Activated T-cell treated with anti-CD3 and anti-CD28 coated beads, Interleukin-2, amount 50 U/mL, for 24 hours (primary cell): ENCODE measurements around the gene IL22RA2.
A peak's percentile ranks its signal among the peaks of the same experiment; 100 is the strongest.

Experiments used
- DNase-seq: peaks from one replicate; pipeline ENCODE4 v3.0.0-alpha.2; 2020
- H3K27ac Mint-ChIP-seq: 2 replicates; pipeline ENCODE4 v1.8.0; 2020; ENCODE audit warnings: mild to moderate bottlenecking, mixed read lengths
- H3K27me3 Mint-ChIP-seq: 2 replicates; pipeline ENCODE4 v1.8.0; 2020; ENCODE audit warnings: mixed read lengths
- H3K36me3 Mint-ChIP-seq: 2 replicates; pipeline ENCODE4 v1.8.0; 2020; ENCODE audit warnings: low read depth, mixed read lengths
- H3K4me1 Mint-ChIP-seq: 2 replicates; pipeline ENCODE4 v1.8.0; 2020; ENCODE audit warnings: low read depth, mixed read lengths
- H3K4me3 Mint-ChIP-seq: 2 replicates; pipeline ENCODE4 v1.8.0; 2020; ENCODE audit warnings: mild to moderate bottlenecking, moderate library complexity, mixed read lengths
- H3K9me3 Mint-ChIP-seq: 2 replicates; pipeline ENCODE4 v1.8.0; 2020; ENCODE audit warnings: mixed read lengths

Gene IL22RA2

GRCh38 chr6:137165375-137166246 is 7.8 kb downstream of the IL22RA2 start:
- no peak for DNase-seq
- H3K4me3 Mint-ChIP-seq = no peak overlapping the region
- H3K27me3 Mint-ChIP-seq = peaks cover 35% of the 10 kb centered on the region
- H3K4me1 Mint-ChIP-seq = peaks cover 36% of the 10 kb centered on the region
- no peaks in the 10 kb centered on the region for H3K36me3 Mint-ChIP-seq
- peaks cover 17% of the 10 kb centered on the region for H3K9me3 Mint-ChIP-seq
- H3K27ac Mint-ChIP-seq = no peak overlapping the region

DNA sequence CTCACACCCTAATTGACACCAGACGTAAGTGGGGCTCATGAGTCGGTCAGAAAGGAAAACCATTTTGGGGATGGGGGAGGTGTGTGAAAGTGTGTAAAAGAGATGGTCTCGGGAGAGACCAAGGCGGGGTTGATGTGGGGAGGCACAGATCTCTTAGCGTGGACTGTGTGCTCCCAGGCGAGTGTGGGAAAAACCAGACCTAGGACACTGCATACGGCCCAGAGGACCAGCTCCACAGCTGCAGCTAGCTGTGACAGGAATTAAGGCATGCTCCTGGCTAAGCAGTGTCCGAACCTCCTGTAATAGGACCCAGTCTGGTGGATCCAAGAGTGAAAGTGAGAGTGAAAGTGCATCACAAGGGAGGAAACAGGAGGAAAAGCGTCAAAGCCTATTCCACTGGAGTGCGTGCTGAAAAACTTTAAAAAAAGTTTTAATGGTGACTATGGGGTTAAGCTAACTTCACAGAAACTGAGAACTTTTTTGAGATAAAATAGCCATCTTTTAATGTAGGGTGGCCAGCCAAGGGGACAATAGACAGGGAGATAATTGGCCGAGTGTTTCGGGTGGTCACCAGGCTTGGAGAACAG is 9.6 kb downstream of the IL22RA2 start:
- H3K4me3 Mint-ChIP-seq = no peak overlapping the region
- H3K4me1 Mint-ChIP-seq = peaks cover 34% of the 10 kb centered on the region
- DNase-seq = no peak
- H3K27ac Mint-ChIP-seq = no peak overlapping the region
- peaks cover 48% of the 10 kb centered on the region for H3K27me3 Mint-ChIP-seq
- H3K9me3 Mint-ChIP-seq = peaks cover 17% of the 10 kb centered on the region
- no peaks in the 10 kb centered on the region for H3K36me3 Mint-ChIP-seq

GRCh38 chr6:137162692-137163306 is 10.6 kb downstream of the IL22RA2 start:
- H3K9me3 Mint-ChIP-seq = peaks cover 17% of the 10 kb centered on the region
- DNase-seq = no peak

DNA sequence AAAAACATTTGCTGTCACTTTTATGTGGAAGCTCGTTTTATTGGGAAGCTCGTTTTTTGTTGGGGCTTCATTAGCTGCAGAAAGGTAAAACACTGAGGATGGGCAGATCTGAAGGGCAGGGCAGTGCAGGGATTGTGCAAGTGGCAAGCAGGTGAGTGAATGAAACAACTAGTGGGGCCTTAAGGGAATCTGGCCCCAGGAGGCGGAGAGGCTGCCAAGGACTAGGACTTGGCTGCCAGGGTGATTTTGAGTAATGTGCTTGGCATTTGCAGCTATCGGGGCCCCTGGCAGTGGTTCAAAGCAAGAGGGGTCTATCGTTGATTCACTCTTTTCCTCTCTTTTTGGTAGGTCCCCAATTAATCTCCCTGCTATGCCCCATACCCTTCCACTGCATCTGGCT is 11.5 kb downstream of the IL22RA2 start:
- Mint-ChIP-seq H3K9me3 (peaks cover 17% of the 10 kb centered on the region), H3K4me3 (no peak overlapping the region), H3K27me3 (peaks cover 58% of the 10 kb centered on the region), H3K36me3 (no peaks in the 10 kb centered on the region), H3K27ac (no peak overlapping the region), H3K4me1 (peaks cover 19% of the 10 kb centered on the region)
- no peak for DNase-seq

More at GRCh38 chr6:137162692-137163306, 10.6 kb downstream of the IL22RA2 start:
- H3K4me1 Mint-ChIP-seq = peaks cover 26% of the 10 kb centered on the region
- no peak overlapping the region for H3K4me3 Mint-ChIP-seq
- H3K27me3 Mint-ChIP-seq = peaks cover 58% of the 10 kb centered on the region
- H3K36me3 Mint-ChIP-seq = no peaks in the 10 kb centered on the region
- H3K27ac Mint-ChIP-seq = no peak overlapping the region

DNA sequence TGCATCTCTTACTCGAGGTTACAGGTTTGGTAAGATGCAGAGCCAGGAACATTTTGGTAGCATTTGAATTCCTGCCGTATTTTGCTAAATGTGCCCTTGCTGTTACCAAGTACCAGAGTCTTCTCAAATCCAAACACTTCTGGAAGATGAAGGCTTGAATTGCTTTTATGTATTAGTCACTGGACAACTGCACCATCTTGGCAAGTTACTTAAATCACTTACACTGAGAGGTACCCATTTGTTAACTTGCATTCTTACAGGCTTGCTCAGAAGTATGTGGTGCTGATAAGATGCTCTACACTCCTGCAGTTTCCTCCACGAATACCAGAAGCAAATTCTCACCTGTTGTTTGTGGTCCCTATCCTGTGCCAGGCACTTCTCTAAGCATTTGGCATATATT is 12.7 kb downstream of the IL22RA2 start:
- H3K36me3 Mint-ChIP-seq = no peaks in the 10 kb centered on the region
- H3K4me3 Mint-ChIP-seq = no peak overlapping the region
- H3K27me3 Mint-ChIP-seq = peaks cover 59% of the 10 kb centered on the region
- no peak overlapping the region for H3K27ac Mint-ChIP-seq
- H3K9me3 Mint-ChIP-seq = peaks cover 17% of the 10 kb centered on the region
- peaks cover 23% of the 10 kb centered on the region for H3K4me1 Mint-ChIP-seq
- DNase-seq = no peak

DNA sequence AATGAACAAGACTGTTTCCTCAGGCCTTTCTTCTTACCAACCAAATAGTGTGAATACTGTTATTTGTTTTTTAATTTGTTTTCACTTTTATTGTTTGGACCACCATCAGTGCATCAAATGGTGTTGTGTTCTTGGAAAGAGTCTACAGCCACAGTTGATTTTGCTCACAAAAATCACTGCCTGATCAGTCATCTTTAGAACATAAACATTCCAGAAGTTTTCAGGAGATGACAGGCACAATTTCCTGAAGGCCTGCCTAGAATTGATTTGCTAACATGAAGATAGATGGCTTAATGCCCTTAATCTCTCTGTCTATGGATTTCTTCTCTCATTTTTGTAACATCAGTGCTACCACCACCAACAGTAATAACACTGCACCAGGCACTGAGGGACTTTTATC is 13.5 kb downstream of the IL22RA2 start:
- no peak for DNase-seq
- H3K4me1 Mint-ChIP-seq = peaks cover 20% of the 10 kb centered on the region
- H3K9me3 Mint-ChIP-seq = peaks cover 17% of the 10 kb centered on the region
- peaks cover 59% of the 10 kb centered on the region for H3K27me3 Mint-ChIP-seq
- H3K36me3 Mint-ChIP-seq = no peaks in the 10 kb centered on the region
- H3K4me3 Mint-ChIP-seq = no peak overlapping the region
- no peak overlapping the region for H3K27ac Mint-ChIP-seq

- no peak overlapping the region for H3K4me3 Mint-ChIP-seq
- no peaks in the 10 kb centered on the region for H3K9me3 Mint-ChIP-seq
- peaks cover 48% of the 10 kb centered on the region for H3K27me3 Mint-ChIP-seq
- DNase-seq = no peak
- H3K36me3 Mint-ChIP-seq = no peaks in the 10 kb centered on the region
- H3K27ac Mint-ChIP-seq = no peak overlapping the region
- peaks cover 18% of the 10 kb centered on the region for H3K4me1 Mint-ChIP-seq
These were observed 15.8 kb downstream of the IL22RA2 start for GRCh38 chr6:137157601-137158000.

DNA sequence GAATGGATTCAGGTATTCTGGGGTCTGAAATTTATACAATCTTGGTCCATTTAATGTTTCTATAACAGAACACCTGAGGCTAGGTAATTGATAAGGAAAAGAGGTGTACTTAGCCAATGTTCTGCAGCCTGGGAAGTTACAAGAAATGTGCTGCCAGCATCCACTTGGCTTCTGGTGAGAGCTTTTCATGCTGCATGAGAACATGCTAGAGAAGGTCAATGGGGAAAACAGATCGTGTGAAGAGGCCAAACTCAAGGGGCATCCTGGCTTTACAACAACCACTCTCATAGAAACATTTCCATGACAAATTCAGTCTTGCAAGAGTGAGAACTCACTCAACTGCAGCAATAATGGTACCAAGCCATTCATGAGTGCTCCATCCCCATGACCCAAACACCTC is 16.8 kb downstream of the IL22RA2 start:
- H3K9me3 Mint-ChIP-seq = no peaks in the 10 kb centered on the region
- H3K27ac Mint-ChIP-seq = no peak overlapping the region
- no peak for DNase-seq
- no peak overlapping the region for H3K4me3 Mint-ChIP-seq
- peaks cover 43% of the 10 kb centered on the region for H3K27me3 Mint-ChIP-seq
- no peaks in the 10 kb centered on the region for H3K36me3 Mint-ChIP-seq
- peaks cover 18% of the 10 kb centered on the region for H3K4me1 Mint-ChIP-seq

DNA sequence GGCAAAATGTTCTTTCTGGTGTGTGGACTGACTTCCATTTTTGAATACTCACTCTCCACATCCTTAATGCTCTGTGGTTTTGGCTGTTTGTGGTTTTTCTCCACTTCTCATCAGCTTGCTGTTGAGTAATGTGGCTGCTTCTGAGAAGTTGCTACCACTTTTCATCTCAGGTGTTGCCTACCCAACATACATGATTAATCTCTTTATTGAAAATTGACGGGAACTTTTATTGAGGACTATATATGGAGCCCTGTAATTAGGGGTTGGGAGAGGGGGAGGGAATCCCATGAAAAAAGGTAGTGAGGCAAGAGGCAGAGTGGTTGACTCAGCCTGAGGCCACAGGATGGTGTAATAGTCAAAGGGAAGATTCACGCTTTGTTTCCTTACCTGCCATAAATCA is 17.6 kb downstream of the IL22RA2 start:
- peaks cover 40% of the 10 kb centered on the region for H3K27me3 Mint-ChIP-seq
- H3K4me1 Mint-ChIP-seq = peaks cover 18% of the 10 kb centered on the region
- H3K36me3 Mint-ChIP-seq = no peaks in the 10 kb centered on the region
- no peaks in the 10 kb centered on the region for H3K9me3 Mint-ChIP-seq
- H3K4me3 Mint-ChIP-seq = peak overlapping the region; percentile 24
- H3K27ac Mint-ChIP-seq = peak overlapping the region; percentile 73
- no peak for DNase-seq

GRCh38 chr6:137150072-137150471 is 23.4 kb downstream of the IL22RA2 start:
- no peak for DNase-seq
- no peak overlapping the region for H3K27ac Mint-ChIP-seq
- H3K27me3 Mint-ChIP-seq = peaks cover 11% of the 10 kb centered on the region

DNA sequence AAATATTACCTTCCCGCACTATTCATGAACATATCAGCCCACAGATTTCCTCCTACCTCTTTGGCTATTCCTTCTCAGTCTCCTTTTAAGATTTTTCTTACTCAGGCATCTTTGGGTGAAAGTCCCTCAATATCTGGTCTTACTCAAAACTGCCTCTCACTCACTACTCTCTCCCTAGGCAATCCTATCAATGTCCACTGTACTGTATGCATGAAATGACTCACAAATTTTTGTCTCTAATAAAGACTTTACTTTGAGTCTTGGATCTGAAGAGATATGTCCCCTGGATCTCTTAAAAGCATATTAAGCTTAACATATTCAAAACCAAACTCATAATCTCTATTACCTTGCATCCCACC is 24.4 kb downstream of the IL22RA2 start:
- Mint-ChIP-seq H3K4me1 (no peaks in the 10 kb centered on the region), H3K27ac (no peak overlapping the region)
- DNase-seq = no peak

More at GRCh38 chr6:137150072-137150471, 23.4 kb downstream of the IL22RA2 start:
- H3K36me3 Mint-ChIP-seq = no peaks in the 10 kb centered on the region
- H3K4me3 Mint-ChIP-seq = no peak overlapping the region
- H3K9me3 Mint-ChIP-seq = no peaks in the 10 kb centered on the region
- H3K4me1 Mint-ChIP-seq = peaks cover 3% of the 10 kb centered on the region

DNA sequence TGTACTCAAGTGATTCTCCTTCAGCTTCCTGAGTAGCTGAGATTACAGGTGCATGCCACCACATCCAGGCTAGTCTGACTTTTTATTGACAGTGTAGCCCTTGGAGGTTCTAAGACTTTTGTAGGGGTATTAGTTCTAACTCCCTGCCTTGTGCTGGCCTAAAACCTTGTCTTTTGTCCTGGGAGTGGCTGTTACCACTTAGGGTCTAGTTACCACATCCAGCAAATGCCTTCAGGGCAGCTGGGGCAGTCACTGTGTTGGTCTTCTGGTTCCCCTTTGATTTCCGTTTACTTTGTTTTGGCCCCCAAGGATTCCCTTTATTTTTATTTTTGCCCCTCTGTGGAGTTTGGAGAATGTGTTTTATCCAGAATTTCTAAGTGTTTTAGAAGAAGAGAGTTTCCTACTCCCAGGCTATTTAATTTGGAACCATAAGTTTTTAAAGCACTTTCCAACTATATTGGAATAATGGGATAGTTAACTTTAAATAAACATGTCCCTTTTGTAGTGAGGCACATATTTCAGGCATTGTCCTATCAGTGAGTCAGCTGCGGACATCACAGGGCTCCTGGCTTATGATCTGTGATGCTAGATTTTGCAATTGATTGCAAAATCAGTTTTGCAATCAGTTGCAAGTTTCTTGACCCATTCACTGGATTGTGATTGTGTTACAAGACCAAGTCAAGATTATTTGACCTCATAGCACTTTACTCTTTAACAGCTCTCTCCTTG is 25.0 kb downstream of the IL22RA2 start:
- H3K9me3 Mint-ChIP-seq = no peaks in the 10 kb centered on the region
- no peak for DNase-seq
- no peaks in the 10 kb centered on the region for H3K36me3 Mint-ChIP-seq
- no peak overlapping the region for H3K4me3 Mint-ChIP-seq
- no peak overlapping the region for H3K27ac Mint-ChIP-seq
- peaks cover 8% of the 10 kb centered on the region for H3K27me3 Mint-ChIP-seq
- no peaks in the 10 kb centered on the region for H3K4me1 Mint-ChIP-seq

More for the DNA sequence above, 24.4 kb downstream of the IL22RA2 start:
- H3K36me3 Mint-ChIP-seq = no peaks in the 10 kb centered on the region
- H3K27me3 Mint-ChIP-seq = peaks cover 11% of the 10 kb centered on the region
- H3K4me3 Mint-ChIP-seq = no peak overlapping the region
- no peaks in the 10 kb centered on the region for H3K9me3 Mint-ChIP-seq

DNA sequence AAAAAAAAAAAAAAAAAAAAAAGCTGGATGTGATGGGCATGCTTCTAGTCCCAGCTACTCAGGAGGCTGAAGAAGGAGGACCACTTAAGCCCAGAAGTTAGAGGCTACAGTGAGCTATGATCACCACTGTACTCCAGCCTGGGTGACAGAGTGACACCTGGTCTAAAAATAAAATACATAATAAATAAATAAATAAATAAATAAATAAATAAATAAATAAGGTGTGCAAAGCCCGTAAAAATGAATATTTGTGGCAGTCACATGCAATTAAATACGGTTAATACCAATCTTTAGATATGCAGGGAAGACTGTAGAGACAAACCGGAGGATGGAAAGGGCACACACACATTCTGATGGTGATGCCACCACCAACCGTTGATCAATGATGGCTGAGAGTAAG is 26.2 kb downstream of the IL22RA2 start:
- Mint-ChIP-seq H3K27me3 (peaks cover 8% of the 10 kb centered on the region), H3K27ac (no peak overlapping the region), H3K9me3 (no peaks in the 10 kb centered on the region), H3K4me3 (no peak overlapping the region), H3K36me3 (no peaks in the 10 kb centered on the region), H3K4me1 (no peaks in the 10 kb centered on the region)
- no peak for DNase-seq

DNA sequence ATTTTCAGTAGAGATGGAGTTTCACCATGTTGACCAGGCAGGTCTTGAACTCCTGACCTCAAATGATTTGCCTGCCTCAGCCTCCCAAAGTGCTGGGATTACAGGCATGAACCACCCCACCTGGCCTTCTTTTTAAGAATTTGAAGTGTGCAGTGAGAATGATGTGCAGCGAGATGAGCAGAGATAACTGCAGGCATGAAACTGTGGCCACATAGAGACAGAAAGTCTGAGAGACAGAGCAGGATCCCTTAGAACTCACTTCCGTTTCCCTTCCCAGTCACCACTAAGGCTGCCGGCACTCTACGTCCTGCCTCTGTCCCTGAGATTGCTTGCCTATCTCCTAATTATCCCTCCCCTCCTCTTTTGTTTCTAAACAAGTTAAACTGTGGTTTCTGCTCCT is 27.2 kb downstream of the IL22RA2 start:
- no peak for DNase-seq
- Mint-ChIP-seq H3K36me3 (no peaks in the 10 kb centered on the region), H3K4me1 (no peaks in the 10 kb centered on the region), H3K27me3 (peaks cover 6% of the 10 kb centered on the region), H3K9me3 (no peaks in the 10 kb centered on the region), H3K4me3 (no peak overlapping the region), H3K27ac (no peak overlapping the region)
